ENCODE measurements around the gene FCAMR. TPM values are rescaled to one million over a fixed set of nuclear protein-coding genes. Genes with fewer than 3 reads are reported as not detected.
A peak's percentile ranks its signal among the peaks of the same experiment; 100 is the strongest.

The FCAMR gene
- total RNA-seq, 2 experiments from 2014 or later: not detected

- ChIA-PET POLR2A (interaction anchor here (0.8 to 1.4 kb wide), 3 partner anchors 101 to 171 kb away, joined by 3 read pairs; no protein-coding TSS in a partner anchor), CTCF (interaction anchor here (0.7 to 12.9 kb wide), 52 partner anchors 10 to 421 kb away, joined by 3 to 289 read pairs (median 12); partner anchors contain the start of genes DYRK3, FCMR, IL10 and IL19)
- H3K36me3 Mint-ChIP-seq (ENCODE audit: low read depth): peaks cover 64% of the 10 kb centered on the region
- H3K9me3 Mint-ChIP-seq: no peaks in the 10 kb centered on the region
- intact Hi-C loops (cut with micrococcal nuclease): loop anchor here (5.0 kb wide), 1 partner anchor 174 kb away; no protein-coding TSS in a partner anchor
- H3K4me1 Mint-ChIP-seq (ENCODE audit: low read depth): peaks cover 85% of the 10 kb centered on the region
- DNase-seq (peak; percentile 58), ATAC-seq (peak; percentile 56)
- peak; percentile 85 for TF ChIP-seq CTCF (IDR thresholded peaks at IDR 0.05)
- no peaks in the 10 kb centered on the region for H3K27me3 Mint-ChIP-seq
- no peak overlapping the region for H3K27ac Mint-ChIP-seq
- H3K4me3 Mint-ChIP-seq: no peak overlapping the region
Measured at GRCh38 chr1:206911064-206911663, 59.1 kb downstream of the FCAMR start.

GRCh38 chr1:206909883-206910318 is 60.4 kb downstream of the FCAMR start:
- POLR2A ChIA-PET: interaction anchor here (0.6 to 2.7 kb wide), 7 partner anchors 9 to 334 kb away, joined by 3 to 15 read pairs (median 4); partner anchors contain the start of genes FCMR, IL20 and IL24
- Mint-ChIP-seq H3K9me3 (no peaks in the 10 kb centered on the region), H3K27me3 (no peaks in the 10 kb centered on the region), H3K36me3 (ENCODE audit: low read depth) (peaks cover 63% of the 10 kb centered on the region), H3K4me3 (peak overlapping the region; percentile 37), H3K4me1 (ENCODE audit: low read depth) (peaks cover 85% of the 10 kb centered on the region), H3K27ac (no peak overlapping the region)
- ATAC-seq (no peak), DNase-seq (no peak)
- intact Hi-C loops (cut with micrococcal nuclease): loop anchor here (5.0 kb wide), 1 partner anchor 173 kb away; no protein-coding TSS in a partner anchor
- CTCF ChIA-PET: interaction anchor here (0.9 to 6.0 kb wide), 20 partner anchors 8 to 275 kb away, joined by 3 to 47 read pairs (median 8); partner anchors contain the start of genes DYRK3 and IL20
- TF ChIP-seq CTCF (IDR thresholded peaks at IDR 0.05): no peak

- intact Hi-C loops (cut with micrococcal nuclease): no loop called here
- Mint-ChIP-seq H3K36me3 (ENCODE audit: low read depth) (peaks cover 65% of the 10 kb centered on the region), H3K27me3 (no peaks in the 10 kb centered on the region), H3K9me3 (no peaks in the 10 kb centered on the region), H3K4me1 (ENCODE audit: low read depth) (peaks cover 85% of the 10 kb centered on the region), H3K4me3 (peak overlapping the region; percentile 61), H3K27ac (peak overlapping the region; percentile 65)
- DNase-seq (peak; percentile 41), ATAC-seq (peak; percentile 24)
- ChIA-PET POLR2A (interaction anchor here (0.6 to 2.7 kb wide), 14 partner anchors 8 to 1704 kb away, joined by 3 to 15 read pairs (median 4); partner anchors contain the start of genes FCMR, IL20 and IL24), CTCF (interaction anchor here (0.9 to 6.0 kb wide), 30 partner anchors 8 to 430 kb away, joined by 3 to 47 read pairs (median 4); partner anchors contain the start of genes DYRK3, FCMR and IL20)
- TF ChIP-seq CTCF (IDR thresholded peaks at IDR 0.05): no peak
Measured at GRCh38 chr1:206909161-206909882, 60.9 kb downstream of the FCAMR start.

DNA sequence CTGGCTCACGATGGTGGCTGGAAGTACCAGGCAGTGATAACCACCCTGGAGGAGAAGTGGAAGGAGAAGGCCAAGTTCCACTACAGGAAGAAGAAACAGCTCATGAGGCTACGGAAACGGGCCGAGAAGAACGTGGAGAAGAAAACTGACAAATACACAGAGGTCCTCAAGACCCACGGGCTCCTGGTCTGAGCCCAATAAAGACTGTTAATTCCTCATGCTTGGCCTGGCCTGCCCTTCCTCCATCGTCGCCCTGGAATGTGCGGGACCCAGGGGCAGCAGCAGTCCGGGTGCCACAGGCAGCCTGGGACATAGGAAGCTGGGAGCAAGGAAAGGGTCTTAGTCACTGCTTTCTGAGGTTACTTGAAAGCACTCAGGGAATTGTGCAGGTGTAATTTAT is 62.2 kb downstream of the FCAMR start:
- DNase-seq (no peak), ATAC-seq (no peak)
- peak overlapping the region; percentile 61 for H3K27ac Mint-ChIP-seq
- no peaks in the 10 kb centered on the region for H3K9me3 Mint-ChIP-seq
- H3K36me3 Mint-ChIP-seq (ENCODE audit: low read depth): peaks cover 68% of the 10 kb centered on the region
- TF ChIP-seq CTCF (IDR thresholded peaks at IDR 0.05): no peak
- H3K4me3 Mint-ChIP-seq: no peak overlapping the region
- no peaks in the 10 kb centered on the region for H3K27me3 Mint-ChIP-seq
- ChIA-PET POLR2A (interaction anchor here (1.1 to 2.7 kb wide), 5 partner anchors 9 to 155 kb away, joined by 3 to 15 read pairs (median 4); partner anchors contain the start of genes FCMR and IL20), CTCF (interaction anchor here (0.7 to 6.0 kb wide), 23 partner anchors 10 to 429 kb away, joined by 3 to 47 read pairs (median 10); partner anchors contain the start of genes FCMR, IL20 and IL24)
- H3K4me1 Mint-ChIP-seq (ENCODE audit: low read depth): peaks cover 84% of the 10 kb centered on the region
- intact Hi-C loops (cut with micrococcal nuclease): no loop called here

Other genes with a start within 250 kb of the FCAMR start
- gene IL19, start 199.7 kb downstream of the FCAMR start, total RNA-seq: not detected
- gene IL10, start 198.0 kb downstream of the FCAMR start, total RNA-seq: under 1 TPM in 1 of 2 experiments, not detected in 1; 0.32 TPM
- gene IL20, start 104.8 kb downstream of the FCAMR start, total RNA-seq: not detected
- under 1 TPM; 0.54 to 0.81 TPM for gene IL24, start 73.0 kb downstream of the FCAMR start, total RNA-seq
- gene FCMR, start 48.5 kb downstream of the FCAMR start, total RNA-seq: 10 to 100 TPM; 49.4 to 51.7 TPM
- gene PIGR, start 24.0 kb downstream of the FCAMR start, total RNA-seq: under 1 TPM in 1 of 2 experiments, not detected in 1; 0.07 TPM
- under 1 TPM; 0.07 to 0.13 TPM for gene C1orf116, start 62.3 kb upstream of the FCAMR start, total RNA-seq
- gene YOD1, start 80.7 kb upstream of the FCAMR start, total RNA-seq: 1 to 10 TPM; 7.4 to 7.5 TPM
- gene PFKFB2, start 82.8 kb upstream of the FCAMR start, total RNA-seq: 1 to 10 TPM; 3.5 to 4.3 TPM
- 1 to 10 TPM; 2.1 to 2.2 TPM for gene C4BPB, start 118.4 kb upstream of the FCAMR start, total RNA-seq
- not detected for gene C4BPA, start 133.8 kb upstream of the FCAMR start, total RNA-seq

All from activated CD8-positive, alpha-beta T cell treated with anti-CD3 and anti-CD28 coated beads for 36 hours (primary cell).